Astrocyte (in vitro differentiated cells and primary cell): ENCODE measurements around the gene SPATC1L. TPM values are rescaled to one million over a fixed set of nuclear protein-coding genes. Genes with fewer than 3 reads are reported as not detected.

Source experiments
- DNase-seq: peaks from one replicate; pipeline ENCODE4 v3.0.0-alpha.2; 2010; ENCODE audit warnings: low read depth
- FAIRE-seq: peaks from 2 replicates; lab custom pipeline; 2011; peaks lifted over from hg19 to GRCh38; lab: Jason Lieb, UNC
- H2AFZ ChIP-seq: 2 replicates; pipeline ENCODE4 v1.6.0; 2012; ENCODE audit warnings: low read depth, low read length, inconsistent platforms
- H3K27ac ChIP-seq: 2 replicates; pipeline ENCODE4 v1.5.1; 2011; ENCODE audit warnings: low read depth, low read length, inconsistent platforms
- H3K27me3 ChIP-seq: 2 replicates; pipeline ENCODE4 v1.6.0; 2011; ENCODE audit warnings: low read length, inconsistent platforms; ENCODE audit not compliant: insufficient read depth
- H3K36me3 ChIP-seq: 2 replicates; pipeline ENCODE4 v1.5.1; 2011; ENCODE audit warnings: low read length, inconsistent platforms; ENCODE audit not compliant: insufficient read depth
- H3K4me1 ChIP-seq: 2 replicates; pipeline ENCODE4 v1.5.1; 2011; ENCODE audit warnings: low read length, inconsistent platforms; ENCODE audit not compliant: insufficient read depth
- H3K4me2 ChIP-seq: 2 replicates; pipeline ENCODE4 v1.6.0; 2012; ENCODE audit warnings: low read length, inconsistent platforms
- H3K4me3 ChIP-seq: 2 replicates; pipeline ENCODE4 v1.5.1; 2011; ENCODE audit warnings: low read depth, mild to moderate bottlenecking, low read length, inconsistent platforms; ENCODE audit not compliant: insufficient read depth
- H3K79me2 ChIP-seq: 2 replicates; pipeline ENCODE4 v1.6.0; 2012; ENCODE audit warnings: mild to moderate bottlenecking, low read length, inconsistent platforms; ENCODE audit not compliant: insufficient read depth
- H3K9ac ChIP-seq: 2 replicates; pipeline ENCODE4 v1.6.0; 2012; ENCODE audit warnings: mild to moderate bottlenecking, low read length, inconsistent platforms
- H3K9me3 ChIP-seq: 2 replicates; pipeline ENCODE4 v1.5.1; 2012; ENCODE audit warnings: low read depth, mild to moderate bottlenecking, low read length, inconsistent platforms; ENCODE audit not compliant: insufficient read depth
- H4K20me1 ChIP-seq: 2 replicates; pipeline ENCODE4 v1.6.0; 2012; ENCODE audit warnings: low read length, inconsistent platforms; ENCODE audit not compliant: insufficient read depth
- H3K27ac Mint-ChIP-seq: one replicate; pipeline ENCODE4 v1.8.0; 2021; ENCODE audit warnings: mild to moderate bottlenecking, mixed read lengths; ENCODE audit not compliant: unreplicated experiment
- H3K27me3 Mint-ChIP-seq: one replicate; pipeline ENCODE4 v1.8.0; 2021; ENCODE audit warnings: low read depth, mixed read lengths; ENCODE audit not compliant: unreplicated experiment
- H3K36me3 Mint-ChIP-seq: one replicate; pipeline ENCODE4 v1.8.0; 2021; ENCODE audit warnings: low read depth, mixed read lengths; ENCODE audit not compliant: unreplicated experiment
- H3K4me1 Mint-ChIP-seq: one replicate; pipeline ENCODE4 v1.8.0; 2021; ENCODE audit warnings: low read depth, mixed read lengths; ENCODE audit not compliant: unreplicated experiment
- H3K4me3 Mint-ChIP-seq: one replicate; pipeline ENCODE4 v1.8.0; 2021; ENCODE audit warnings: mild to moderate bottlenecking, moderate library complexity, mixed read lengths; ENCODE audit not compliant: unreplicated experiment
- H3K9me3 Mint-ChIP-seq: one replicate; pipeline ENCODE4 v1.8.0; 2021; ENCODE audit warnings: mild to moderate bottlenecking, mixed read lengths; ENCODE audit not compliant: unreplicated experiment
- EZH2 ChIP-seq: IDR thresholded peaks from 2 replicates; pipeline ENCODE4 v1.6.1; 2012; ENCODE audit warnings: mild to moderate bottlenecking, low read length, inconsistent platforms; ENCODE audit not compliant: insufficient read depth
- total RNA-seq: library from RNA; stranded (reverse); gene quantifications from 2 replicates; pipeline ENCODE4 v1.2.1, GENCODE V29; 2021
- TF ChIP-seq, protein P1 (sequence below): IDR thresholded peaks from 2 replicates; pipeline ENCODE4 v1.5.1; 2011; ENCODE audit warnings: low read depth, mild to moderate bottlenecking, inconsistent platforms, low read length, moderate library complexity; ENCODE audit not compliant: insufficient read depth

The SPATC1L gene
- total RNA-seq, 1 donor from 2014 or later, result 17.8 TPM

- H3K27me3 Mint-ChIP-seq, result no peaks in the 10 kb centered on the region
- Histone ChIP-seq H3K4me2 (peak overlapping the region; percentile 76), H2AFZ (peak overlapping the region; percentile 42), H3K4me3 (no peak overlapping the region), H3K79me2 (no peaks in the 10 kb centered on the region), H3K36me3 (peaks cover 3% of the 10 kb centered on the region), H3K27ac (peak overlapping the region; percentile 60), H3K9me3 (no peaks in the 10 kb centered on the region), H3K27me3 (no peaks in the 10 kb centered on the region), H4K20me1 (peaks cover 15% of the 10 kb centered on the region), H3K9ac (peak overlapping the region; percentile 67), H3K4me1 (peaks cover 34% of the 10 kb centered on the region)
- DNase-seq (peak; percentile 59), FAIRE-seq (no peak)
- no peaks in the 10 kb centered on the region for H3K9me3 Mint-ChIP-seq
- peak overlapping the region; percentile 40 for H3K4me3 Mint-ChIP-seq
- H3K4me1 Mint-ChIP-seq, result peaks cover 37% of the 10 kb centered on the region
- TF ChIP-seq, protein P1, sequence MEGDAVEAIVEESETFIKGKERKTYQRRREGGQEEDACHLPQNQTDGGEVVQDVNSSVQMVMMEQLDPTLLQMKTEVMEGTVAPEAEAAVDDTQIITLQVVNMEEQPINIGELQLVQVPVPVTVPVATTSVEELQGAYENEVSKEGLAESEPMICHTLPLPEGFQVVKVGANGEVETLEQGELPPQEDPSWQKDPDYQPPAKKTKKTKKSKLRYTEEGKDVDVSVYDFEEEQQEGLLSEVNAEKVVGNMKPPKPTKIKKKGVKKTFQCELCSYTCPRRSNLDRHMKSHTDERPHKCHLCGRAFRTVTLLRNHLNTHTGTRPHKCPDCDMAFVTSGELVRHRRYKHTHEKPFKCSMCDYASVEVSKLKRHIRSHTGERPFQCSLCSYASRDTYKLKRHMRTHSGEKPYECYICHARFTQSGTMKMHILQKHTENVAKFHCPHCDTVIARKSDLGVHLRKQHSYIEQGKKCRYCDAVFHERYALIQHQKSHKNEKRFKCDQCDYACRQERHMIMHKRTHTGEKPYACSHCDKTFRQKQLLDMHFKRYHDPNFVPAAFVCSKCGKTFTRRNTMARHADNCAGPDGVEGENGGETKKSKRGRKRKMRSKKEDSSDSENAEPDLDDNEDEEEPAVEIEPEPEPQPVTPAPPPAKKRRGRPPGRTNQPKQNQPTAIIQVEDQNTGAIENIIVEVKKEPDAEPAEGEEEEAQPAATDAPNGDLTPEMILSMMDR, result no peak
- TF ChIP-seq EZH2, result no peak
- H3K27ac Mint-ChIP-seq, result peak overlapping the region; percentile 89
- H3K36me3 Mint-ChIP-seq, result peaks cover 6% of the 10 kb centered on the region
Observed at GRCh38 chr21:46188226-46189212, 4.3 kb upstream of the SPATC1L start.

- TF ChIP-seq, protein P1, result no peak
- no peak for TF ChIP-seq EZH2
- FAIRE-seq, result no peak
- no peak overlapping the region for H2AFZ ChIP-seq
- Mint-ChIP-seq H3K4me1 (peaks cover 37% of the 10 kb centered on the region), H3K4me3 (peak overlapping the region; percentile 21), H3K27me3 (no peaks in the 10 kb centered on the region), H3K36me3 (peaks cover 6% of the 10 kb centered on the region), H3K9me3 (no peaks in the 10 kb centered on the region), H3K27ac (peak overlapping the region; percentile 89)
- H3K4me2 ChIP-seq, result peak overlapping the region; percentile 76
- no peaks in the 10 kb centered on the region for H3K79me2 ChIP-seq
- H3K4me1 ChIP-seq, result peaks cover 34% of the 10 kb centered on the region
- H3K9ac ChIP-seq, result no peak overlapping the region
- no peak overlapping the region for H3K4me3 ChIP-seq
- no peaks in the 10 kb centered on the region for H3K36me3 ChIP-seq
- H3K27me3 ChIP-seq, result no peaks in the 10 kb centered on the region
- DNase-seq, result no peak
- no peaks in the 10 kb centered on the region for H3K9me3 ChIP-seq
- H3K27ac ChIP-seq, result no peak overlapping the region
- H4K20me1 ChIP-seq, result peaks cover 15% of the 10 kb centered on the region
Observed at GRCh38 chr21:46187814-46188213, 3.6 kb upstream of the SPATC1L start.

DNA sequence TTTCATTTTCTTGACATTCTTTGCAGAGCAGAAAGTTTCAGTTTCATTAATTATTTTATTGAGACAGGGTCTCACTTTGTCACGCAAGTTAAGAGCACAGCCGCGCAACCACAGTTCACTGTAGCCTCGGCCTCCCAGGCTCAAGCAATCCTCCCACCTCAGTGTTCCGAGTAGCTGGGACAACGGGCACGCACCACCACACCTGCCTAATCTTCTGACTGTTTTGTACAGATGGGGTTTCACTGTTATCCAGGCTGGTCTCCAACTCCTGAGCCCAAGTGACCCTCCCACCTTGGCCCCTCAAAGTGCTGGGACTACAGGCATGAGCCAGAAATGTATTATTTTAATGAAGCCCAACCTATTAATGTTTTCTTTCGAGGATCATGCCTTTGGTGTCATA, 3.0 kb upstream of the SPATC1L start:
- no peaks in the 10 kb centered on the region for H3K9me3 Mint-ChIP-seq
- H3K27me3 Mint-ChIP-seq, result no peaks in the 10 kb centered on the region
- H3K79me2 ChIP-seq, result no peaks in the 10 kb centered on the region
- no peak overlapping the region for H2AFZ ChIP-seq
- H3K9ac ChIP-seq, result no peak overlapping the region
- H3K27ac Mint-ChIP-seq, result no peak overlapping the region
- DNase-seq (no peak), FAIRE-seq (no peak)
- no peak overlapping the region for H3K27ac ChIP-seq
- H3K27me3 ChIP-seq, result no peaks in the 10 kb centered on the region
- no peak overlapping the region for H3K4me2 ChIP-seq
- H3K4me1 ChIP-seq, result peaks cover 34% of the 10 kb centered on the region
- H3K4me3 ChIP-seq, result no peak overlapping the region
- no peak for TF ChIP-seq EZH2
- TF ChIP-seq, protein P1, result no peak
- H3K4me3 Mint-ChIP-seq, result no peak overlapping the region
- H3K36me3 ChIP-seq, result no peaks in the 10 kb centered on the region
- H3K9me3 ChIP-seq, result no peaks in the 10 kb centered on the region
- H4K20me1 ChIP-seq, result peaks cover 15% of the 10 kb centered on the region
- H3K4me1 Mint-ChIP-seq, result peaks cover 37% of the 10 kb centered on the region
- peaks cover 6% of the 10 kb centered on the region for H3K36me3 Mint-ChIP-seq
